RPMI8226 (cell line): ENCODE measurements around the gene PDAP1.
A peak's percentile ranks its signal among the peaks of the same experiment; 100 is the strongest.
"Not testable (repeated sequence)": the region's sequence is repeated elsewhere in the genome, so short reads cannot be mapped to it uniquely, and the experiment has no call there.

Experiments
- DNase-seq: peaks from one replicate; pipeline ENCODE4 v3.0.0-alpha.2; 2015

The PDAP1 gene

GRCh38 chr7:99374111-99375064 lies 34.0 kb downstream of the PDAP1 start, which contains the start of gene ARPC1B:
Gene ARPC1B (plus strand): TSS chr7:99374730. CDS start chr7:99385715, 10,985 bp downstream.
- peak; percentile 94 for DNase-seq

- no peak for DNase-seq
Measured at GRCh38 chr7:99373091-99374066, 35.0 kb downstream of the PDAP1 start.

- DNase-seq = no peak
Measured at GRCh38 chr7:99372275-99373090, 35.9 kb downstream of the PDAP1 start.

- DNase-seq = no peak
Measured at GRCh38 chr7:99371376-99371920, 36.9 kb downstream of the PDAP1 start.

- no peak for DNase-seq
Measured at GRCh38 chr7:99369767-99370391, 38.5 kb downstream of the PDAP1 start.

GRCh38 chr7:99368750-99369389 lies 39.5 kb downstream of the PDAP1 start:
- DNase-seq = no peak

- no peak for DNase-seq
Measured at GRCh38 chr7:99366646-99367045, 41.8 kb downstream of the PDAP1 start.

GRCh38 chr7:99365318-99366141 lies 42.9 kb downstream of the PDAP1 start:
- DNase-seq = peak; percentile 61

GRCh38 chr7:99363286-99363685 lies 45.1 kb downstream of the PDAP1 start:
- no peak for DNase-seq

- no peak for DNase-seq
Measured at GRCh38 chr7:99362801-99363200, 45.6 kb downstream of the PDAP1 start.

- no peak for DNase-seq
Measured at GRCh38 chr7:99359465-99360154, 48.8 kb downstream of the PDAP1 start.

- not testable (repeated sequence) for DNase-seq
Measured at GRCh38 chr7:99358521-99358920, 49.9 kb downstream of the PDAP1 start.

GRCh38 chr7:99357701-99358490 lies 50.5 kb downstream of the PDAP1 start:
- DNase-seq = no peak

- no peak for DNase-seq
Measured at GRCh38 chr7:99355098-99355497, 53.3 kb downstream of the PDAP1 start.

- no peak for DNase-seq
Measured at GRCh38 chr7:99352247-99352646, 56.1 kb downstream of the PDAP1 start.

- DNase-seq = not testable (repeated sequence)
Measured at GRCh38 chr7:99350641-99351040, 57.8 kb downstream of the PDAP1 start.
